Fibroblast of mammary gland (primary cell): ENCODE measurements around the gene MAGI2.

Source experiments
- DNase-seq: peaks from one replicate; pipeline ENCODE4 v3.0.0-alpha.2; 2010; ENCODE audit warnings: low read depth
- H3K4me3 ChIP-seq: 2 replicates; pipeline ENCODE4 v1.5.1; 2011; ENCODE audit warnings: low read depth, mild to moderate bottlenecking, low read length, moderate library complexity; ENCODE audit not compliant: control insufficient read depth
- TF ChIP-seq, protein P1 (sequence below): conservative IDR thresholded peaks from 2 replicates; pipeline ENCODE4 v1.5.1; 2011; ENCODE audit warnings: low read depth, low read length, inconsistent platforms; ENCODE audit not compliant: control insufficient read depth, insufficient read depth

The MAGI2 gene

GRCh38 chr7:78479348-78479747, 974.1 kb downstream of the MAGI2 start:
- no peak for DNase-seq
- no peak overlapping the region for H3K4me3 ChIP-seq
- TF ChIP-seq, protein P1, sequence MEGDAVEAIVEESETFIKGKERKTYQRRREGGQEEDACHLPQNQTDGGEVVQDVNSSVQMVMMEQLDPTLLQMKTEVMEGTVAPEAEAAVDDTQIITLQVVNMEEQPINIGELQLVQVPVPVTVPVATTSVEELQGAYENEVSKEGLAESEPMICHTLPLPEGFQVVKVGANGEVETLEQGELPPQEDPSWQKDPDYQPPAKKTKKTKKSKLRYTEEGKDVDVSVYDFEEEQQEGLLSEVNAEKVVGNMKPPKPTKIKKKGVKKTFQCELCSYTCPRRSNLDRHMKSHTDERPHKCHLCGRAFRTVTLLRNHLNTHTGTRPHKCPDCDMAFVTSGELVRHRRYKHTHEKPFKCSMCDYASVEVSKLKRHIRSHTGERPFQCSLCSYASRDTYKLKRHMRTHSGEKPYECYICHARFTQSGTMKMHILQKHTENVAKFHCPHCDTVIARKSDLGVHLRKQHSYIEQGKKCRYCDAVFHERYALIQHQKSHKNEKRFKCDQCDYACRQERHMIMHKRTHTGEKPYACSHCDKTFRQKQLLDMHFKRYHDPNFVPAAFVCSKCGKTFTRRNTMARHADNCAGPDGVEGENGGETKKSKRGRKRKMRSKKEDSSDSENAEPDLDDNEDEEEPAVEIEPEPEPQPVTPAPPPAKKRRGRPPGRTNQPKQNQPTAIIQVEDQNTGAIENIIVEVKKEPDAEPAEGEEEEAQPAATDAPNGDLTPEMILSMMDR = no peak

DNA sequence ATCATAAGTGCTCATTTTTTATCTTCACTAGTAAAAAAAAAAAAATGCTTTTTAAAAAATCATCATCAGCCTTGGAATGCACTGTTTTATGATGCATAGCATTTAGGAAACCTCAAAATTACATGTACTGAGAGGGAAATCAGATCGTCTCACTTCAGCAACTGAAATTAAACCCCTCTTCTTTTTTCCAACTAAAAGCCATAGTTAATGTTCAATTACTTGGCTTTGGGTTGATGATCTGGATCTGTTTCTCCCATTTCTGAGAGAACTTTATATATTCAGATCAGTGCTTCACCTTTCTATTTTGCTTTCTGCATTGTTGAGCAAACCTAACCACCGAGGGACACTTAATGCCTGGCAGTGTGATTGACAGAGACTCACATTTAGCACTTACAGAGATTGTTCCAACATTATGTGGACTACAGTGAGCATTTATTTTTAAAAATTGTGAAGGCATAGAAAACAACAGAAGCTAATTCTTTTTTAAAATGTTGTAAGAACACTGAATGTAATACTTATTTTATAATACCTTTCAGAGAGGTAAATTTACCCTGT, 976.5 kb downstream of the MAGI2 start:
- TF ChIP-seq, protein P1 = no peak
- H3K4me3 ChIP-seq = no peak overlapping the region
- DNase-seq = no peak

- DNase-seq = no peak
- no peak overlapping the region for H3K4me3 ChIP-seq
- TF ChIP-seq, protein P1 = no peak
These were observed 979.7 kb downstream of the MAGI2 start for GRCh38 chr7:78473571-78474301.

- TF ChIP-seq, protein P1 = no peak
- DNase-seq = peak; percentile 19
- no peak overlapping the region for H3K4me3 ChIP-seq
These were observed 980.4 kb downstream of the MAGI2 start for GRCh38 chr7:78473021-78473420.

DNA sequence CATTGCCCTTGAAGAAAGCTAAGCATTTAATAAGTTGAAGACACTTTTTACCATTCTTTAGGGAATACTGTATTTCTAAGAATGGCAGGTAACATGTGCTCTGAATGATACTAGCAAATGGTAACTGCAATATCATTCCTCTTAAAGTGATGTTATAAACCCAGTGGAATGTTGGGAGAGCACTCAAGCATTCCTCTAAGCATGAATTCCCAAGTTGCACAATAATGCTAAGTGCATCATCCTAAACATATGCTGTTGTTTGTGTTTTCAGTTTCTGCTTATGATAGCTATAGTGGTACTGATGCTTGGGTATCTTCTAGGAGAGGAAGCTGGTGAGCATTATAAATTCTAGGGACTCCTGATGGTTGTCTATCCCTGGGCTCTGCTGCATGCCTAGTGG, 980.9 kb downstream of the MAGI2 start:
- no peak overlapping the region for H3K4me3 ChIP-seq
- DNase-seq = peak; percentile 77
- TF ChIP-seq, protein P1 = no peak

DNA sequence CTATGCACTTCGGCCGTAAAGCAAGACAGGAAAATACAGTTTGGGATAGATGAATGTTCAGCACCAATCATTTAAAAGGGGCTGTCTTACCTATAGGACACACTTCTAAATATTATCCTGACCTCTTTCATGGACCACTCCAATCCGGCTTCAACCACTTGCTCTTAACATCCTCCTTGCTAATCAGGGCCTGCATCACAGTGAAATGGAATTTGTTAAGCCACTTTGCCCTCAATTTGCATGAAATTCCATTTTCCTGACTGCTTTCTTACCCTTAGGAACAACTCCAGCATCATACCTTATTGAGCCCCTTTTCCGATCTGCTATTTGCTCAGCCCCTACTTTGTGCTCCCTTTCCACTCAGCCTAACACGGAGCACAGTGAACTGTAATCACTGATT, 987.6 kb downstream of the MAGI2 start:
- no peak for DNase-seq
- TF ChIP-seq, protein P1 = no peak
- H3K4me3 ChIP-seq = no peak overlapping the region
